SK-N-SH treated with all-trans-retinoic acid at 6 μM for 48 hours (cell line): ENCODE data around the gene RCOR1.

ENCODE experiments used
- OSR1 ChIP-seq: fragments of 250-450 bp; sonication (Bioruptor Pico); IDR thresholded peaks from 2 replicates; pipeline ENCODE4 v1.8.0; 2022; ENCODE audit warnings: moderate library complexity, mild to moderate bottlenecking, inconsistent platforms
- TCF4 ChIP-seq: fragments of 250-450 bp; sonication (Bioruptor Pico); IDR thresholded peaks from 2 replicates; pipeline ENCODE4 v1.8.0; 2021; ENCODE audit warnings: mild to moderate bottlenecking, moderate library complexity, borderline replicate concordance
- ZFP3 ChIP-seq: fragments of 250-450 bp; sonication (Bioruptor Pico); IDR thresholded peaks from 2 replicates; pipeline ENCODE4 v1.5.0; 2020; ENCODE audit warnings: mild to moderate bottlenecking, moderate library complexity
- ZFP30 ChIP-seq: fragments of 450-650 bp; formaldehyde crosslinking; IDR thresholded peaks from 2 replicates; pipeline ENCODE4 v1.5.0; 2022; ENCODE audit warnings: mild to moderate bottlenecking, moderate library complexity
- ZNF565 ChIP-seq: fragments of 450-650 bp; formaldehyde crosslinking; conservative IDR thresholded peaks from 2 replicates; pipeline ENCODE4 v1.5.0; 2020; ENCODE audit warnings: low read depth, mild to moderate bottlenecking, moderate library complexity
- ZNF70 ChIP-seq: fragments of 450-650 bp; formaldehyde crosslinking; IDR thresholded peaks from 2 replicates; pipeline ENCODE4 v1.5.0; 2020; ENCODE audit warnings: mild to moderate bottlenecking, moderate library complexity

- TF ChIP-seq TCF4 (CRISPR knock-in tag), result no peak
- TF ChIP-seq OSR1, result no peak
- TF ChIP-seq ZFP30 (CRISPR knock-in tag), result no peak
- no peak for TF ChIP-seq ZFP3
- TF ChIP-seq ZNF70, result no peak
- no peak for TF ChIP-seq ZNF565
Measured at GRCh38 chr14:102723650-102724049, 131.2 kb downstream of the RCOR1 start.
